H7 (cell line): ENCODE results near the gene CMKLR1. TPM values are rescaled to one million over a fixed set of nuclear protein-coding genes. Genes with fewer than 3 reads are reported as not detected.

ENCODE experiments used
- DNase-seq: peaks from one replicate; pipeline ENCODE4 v3.0.0; 2012
- H3K27me3 ChIP-seq: 2 replicates; pipeline ENCODE4 v1.6.0; 2011; ENCODE audit warnings: mild to moderate bottlenecking, low read length; ENCODE audit not compliant: control insufficient read depth, insufficient read depth
- H3K36me3 ChIP-seq: replicated peaks from 2 replicates; pipeline ENCODE4 v1.5.1; 2011; ENCODE audit warnings: low read length; ENCODE audit not compliant: control insufficient read depth, insufficient read depth
- H3K4me3 ChIP-seq: 2 replicates; pipeline ENCODE4 v1.5.1; 2011; ENCODE audit warnings: low read depth, mild to moderate bottlenecking, control low read depth, low read length, moderate library complexity; ENCODE audit not compliant: insufficient read depth
- total RNA-seq: library from RNA; depleted of rRNA; stranded (reverse); fragments of >200 nt; shearing (Covaris generic); gene quantifications from 2 replicates; pipeline ENCODE4 v1.2.3, GENCODE V29; 2014

Gene CMKLR1
- total RNA-seq, 1 experiment from 2014 or later: 1.8 TPM

- no peaks in the 10 kb centered on the region for H3K36me3 ChIP-seq
- H3K4me3 ChIP-seq: no peak overlapping the region
- no peaks in the 10 kb centered on the region for H3K27me3 ChIP-seq
- DNase-seq: no peak
Measured at GRCh38 chr12:108332791-108333382, 6.2 kb downstream of the CMKLR1 start.

GRCh38 chr12:108328420-108328819, 10.7 kb downstream of the CMKLR1 start:
- Histone ChIP-seq H3K27me3 (no peaks in the 10 kb centered on the region), H3K36me3 (no peaks in the 10 kb centered on the region), H3K4me3 (no peak overlapping the region)
- DNase-seq: no peak

DNA sequence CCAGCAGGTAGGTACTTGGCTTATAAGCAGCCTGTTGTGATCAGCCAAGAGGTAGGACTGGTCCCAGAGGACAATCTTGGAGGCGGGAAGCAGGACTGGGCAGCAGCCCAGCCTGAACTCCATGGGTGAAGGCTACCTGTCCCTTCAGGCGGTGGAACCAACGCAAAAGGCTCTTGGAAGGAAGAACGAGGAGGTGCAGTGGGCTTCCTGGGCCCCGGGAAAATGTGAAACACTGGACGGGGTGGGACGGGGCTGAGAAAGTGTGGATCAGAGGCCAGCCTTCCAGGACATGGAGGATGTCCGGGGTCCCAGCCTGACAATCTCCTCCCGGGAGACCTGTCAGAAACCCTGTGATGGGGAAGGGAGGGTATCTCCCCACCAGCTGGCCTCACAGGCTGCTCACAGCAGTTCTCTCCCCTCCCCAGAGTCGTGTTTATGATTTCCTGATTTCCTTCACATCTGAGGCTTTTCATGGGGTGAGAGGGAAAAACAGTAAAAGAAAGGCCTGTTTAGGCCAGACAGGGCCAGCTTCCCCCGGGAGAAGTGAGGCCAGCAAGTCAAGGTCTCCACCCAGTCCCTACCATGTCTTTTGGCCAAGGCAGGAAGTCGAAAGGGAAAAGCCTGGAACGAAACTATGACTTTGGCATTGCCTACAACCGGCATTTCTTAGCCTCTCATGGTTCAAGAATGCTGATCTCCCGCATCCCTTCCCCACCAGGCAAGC, 11.3 kb downstream of the CMKLR1 start:
- no peak overlapping the region for H3K4me3 ChIP-seq
- H3K36me3 ChIP-seq: no peaks in the 10 kb centered on the region
- no peak for DNase-seq
- no peaks in the 10 kb centered on the region for H3K27me3 ChIP-seq

DNA sequence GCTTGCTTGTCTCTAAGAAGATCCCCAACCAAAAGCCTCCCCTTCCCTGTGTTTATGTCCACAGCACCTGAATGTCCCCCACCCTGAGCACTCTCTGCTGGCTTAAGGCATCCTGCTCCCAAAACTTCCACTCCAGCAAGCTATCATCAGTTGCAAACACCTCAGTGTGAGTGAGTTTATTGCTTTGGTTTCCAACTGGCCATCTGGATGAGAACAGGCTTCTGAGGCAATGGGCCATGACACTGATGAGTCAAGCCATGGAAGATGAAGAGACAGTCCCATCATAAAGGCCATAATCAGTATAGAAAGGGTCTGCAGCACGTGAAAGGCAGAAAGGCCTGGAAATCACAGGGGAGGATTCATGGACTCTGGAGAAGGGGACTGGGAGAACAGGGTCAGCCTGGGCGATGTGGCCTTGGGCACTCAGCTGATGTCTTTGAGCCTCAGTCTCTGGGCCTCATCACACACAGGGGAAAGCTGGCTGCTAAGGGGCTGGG, 12.8 kb downstream of the CMKLR1 start:
- Histone ChIP-seq H3K27me3 (no peaks in the 10 kb centered on the region), H3K4me3 (no peak overlapping the region), H3K36me3 (no peaks in the 10 kb centered on the region)
- DNase-seq: no peak

DNA sequence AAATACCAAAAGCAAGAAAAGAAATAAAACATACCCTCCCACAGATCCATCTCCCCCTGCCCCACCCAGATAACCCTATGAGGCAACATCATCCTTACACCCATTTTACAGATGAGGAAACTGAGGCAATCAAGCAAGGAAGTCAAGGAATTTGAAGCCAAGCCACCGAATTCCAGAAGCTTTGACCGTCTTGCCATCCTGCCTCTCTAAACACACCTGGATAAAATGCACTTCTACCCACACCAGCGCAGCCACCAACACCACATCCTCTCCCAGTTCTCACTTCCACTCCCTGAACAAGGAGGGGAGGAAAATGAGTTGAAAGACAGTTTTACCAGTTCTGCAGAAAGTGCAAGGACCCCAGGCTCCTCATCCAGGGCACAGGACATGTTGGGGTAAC, 13.6 kb downstream of the CMKLR1 start:
- no peaks in the 10 kb centered on the region for H3K27me3 ChIP-seq
- no peaks in the 10 kb centered on the region for H3K36me3 ChIP-seq
- DNase-seq: no peak
- H3K4me3 ChIP-seq: no peak overlapping the region

GRCh38 chr12:108325018-108325358, 14.1 kb downstream of the CMKLR1 start:
- H3K4me3 ChIP-seq: no peak overlapping the region
- no peaks in the 10 kb centered on the region for H3K36me3 ChIP-seq

DNA sequence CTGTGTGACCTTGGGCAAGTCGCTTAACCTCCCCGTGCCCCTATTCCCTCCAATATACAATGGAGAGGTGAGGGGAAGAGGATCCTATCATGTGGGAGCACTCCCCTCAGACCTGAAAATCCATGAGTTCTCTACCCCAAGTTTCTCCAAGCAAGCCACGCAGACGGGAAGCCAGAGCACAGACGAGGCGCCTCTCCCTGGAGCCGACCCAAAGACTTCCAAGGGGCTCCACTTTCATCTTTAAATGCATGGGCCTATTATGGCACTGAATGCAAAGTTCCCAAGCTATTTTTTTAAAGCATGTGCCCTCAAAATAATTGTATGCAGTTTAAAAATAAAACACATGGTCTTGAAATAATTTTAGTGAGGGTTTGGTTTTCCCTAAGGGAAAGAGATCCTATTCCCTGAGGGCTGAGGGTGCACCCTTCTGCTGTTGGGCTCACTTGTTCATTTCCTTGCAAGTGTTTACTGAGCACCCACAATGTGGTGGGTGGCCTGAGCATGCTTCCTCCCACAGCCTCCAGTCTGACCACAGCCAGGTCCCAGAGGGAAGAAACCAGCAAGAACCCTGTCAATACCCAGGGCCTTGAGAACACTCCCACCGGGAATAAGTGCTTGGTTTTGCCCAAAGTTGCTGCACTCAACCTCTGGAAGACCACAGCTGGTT, 14.6 kb downstream of the CMKLR1 start:
- DNase-seq: no peak
- no peaks in the 10 kb centered on the region for H3K27me3 ChIP-seq
- no peaks in the 10 kb centered on the region for H3K36me3 ChIP-seq
- no peak overlapping the region for H3K4me3 ChIP-seq

More at GRCh38 chr12:108325018-108325358, 14.1 kb downstream of the CMKLR1 start:
- no peaks in the 10 kb centered on the region for H3K27me3 ChIP-seq
- DNase-seq: no peak

- Histone ChIP-seq H3K27me3 (no peaks in the 10 kb centered on the region), H3K4me3 (no peak overlapping the region), H3K36me3 (no peaks in the 10 kb centered on the region)
- no peak for DNase-seq
Measured at GRCh38 chr12:108323581-108323980, 15.5 kb downstream of the CMKLR1 start.

- no peak for DNase-seq
- no peaks in the 10 kb centered on the region for H3K27me3 ChIP-seq
- H3K4me3 ChIP-seq: no peak overlapping the region
- H3K36me3 ChIP-seq: no peaks in the 10 kb centered on the region
Measured at GRCh38 chr12:108322998-108323397, 16.1 kb downstream of the CMKLR1 start.

- no peak for DNase-seq
- Histone ChIP-seq H3K36me3 (no peaks in the 10 kb centered on the region), H3K4me3 (no peak overlapping the region), H3K27me3 (no peaks in the 10 kb centered on the region)
Measured at GRCh38 chr12:108321688-108322087, 17.4 kb downstream of the CMKLR1 start.

DNA sequence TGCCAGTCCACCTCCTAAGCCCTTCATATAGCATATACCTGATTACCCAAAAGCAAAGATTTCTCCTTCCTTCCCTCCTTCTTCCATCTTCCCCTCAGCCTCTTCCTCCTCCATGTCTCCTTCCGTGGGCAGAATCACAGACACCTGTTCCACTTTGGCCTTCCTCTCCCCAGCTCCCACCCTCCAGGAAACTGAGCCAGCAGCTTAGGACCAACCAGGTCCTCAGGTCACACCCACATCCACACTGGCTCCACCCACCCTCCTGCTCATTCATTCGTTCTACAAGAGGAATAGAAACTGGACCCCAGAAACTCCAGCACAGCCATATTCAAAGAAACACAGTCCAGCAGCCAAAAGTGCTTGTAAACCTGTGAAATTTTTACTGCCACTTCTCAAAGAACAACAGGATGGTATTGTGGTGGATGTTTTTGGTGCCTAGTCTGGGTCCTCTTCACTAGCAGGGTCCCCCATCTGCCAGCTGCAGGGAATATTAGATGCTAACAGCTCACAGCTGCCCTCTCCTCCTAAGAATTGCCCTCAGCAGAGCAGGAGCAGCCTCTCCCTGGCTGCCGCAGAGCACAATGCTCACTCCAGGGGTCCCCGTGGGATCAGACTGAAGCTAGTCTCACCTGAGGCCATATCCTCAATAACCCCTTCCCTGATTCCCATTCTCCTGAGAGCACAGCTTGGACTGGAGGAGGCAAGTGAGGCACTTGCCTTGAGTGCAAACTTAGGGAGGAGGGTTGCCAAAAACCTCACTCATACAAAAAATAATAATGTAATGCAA, 18.4 kb downstream of the CMKLR1 start:
- H3K36me3 ChIP-seq: no peaks in the 10 kb centered on the region
- no peaks in the 10 kb centered on the region for H3K27me3 ChIP-seq
- no peak for DNase-seq
- no peak overlapping the region for H3K4me3 ChIP-seq

- Histone ChIP-seq H3K27me3 (no peaks in the 10 kb centered on the region), H3K4me3 (no peak overlapping the region), H3K36me3 (no peaks in the 10 kb centered on the region)
- no peak for DNase-seq
Measured at GRCh38 chr12:108319277-108320234, 19.6 kb downstream of the CMKLR1 start.

GRCh38 chr12:108318472-108319275, 20.4 kb downstream of the CMKLR1 start:
- H3K4me3 ChIP-seq: no peak overlapping the region
- no peaks in the 10 kb centered on the region for H3K36me3 ChIP-seq
- H3K27me3 ChIP-seq: no peaks in the 10 kb centered on the region
- DNase-seq: no peak
